Endodermal cell (in vitro differentiated cells): Measurements from ENCODE around the gene NFYA. TPM values are rescaled to one million over a fixed set of nuclear protein-coding genes. Genes with fewer than 3 reads are reported as not detected.

Experiments
- DNase-seq: peaks from one replicate; pipeline ENCODE4 v3.0.0-alpha.2; 2017
- H3K27ac ChIP-seq: 2 replicates; pipeline ENCODE4 v1.5.1; 2013; ENCODE audit warnings: mild to moderate bottlenecking, low read depth, low read length, moderate library complexity
- H3K27me3 ChIP-seq: 2 replicates; pipeline ENCODE4 v1.6.1; 2013; ENCODE audit warnings: mild to moderate bottlenecking, low read length, moderate library complexity; ENCODE audit not compliant: insufficient read depth, control insufficient read depth, poor library complexity, severe bottlenecking
- H3K36me3 ChIP-seq: 2 replicates; pipeline ENCODE4 v1.7.0; 2013; ENCODE audit warnings: mild to moderate bottlenecking, low read length, moderate library complexity; ENCODE audit not compliant: control insufficient read depth, insufficient read depth
- H3K4me1 ChIP-seq: one replicate; pipeline ENCODE4 v1.7.0; 2013; ENCODE audit warnings: low read length; ENCODE audit not compliant: control insufficient read depth, insufficient read depth
- H3K4me3 ChIP-seq: 2 replicates; pipeline ENCODE4 v1.5.1; 2013; ENCODE audit warnings: mild to moderate bottlenecking, low read length, moderate library complexity
- H3K9ac ChIP-seq: 2 replicates; pipeline ENCODE4 v1.6.1; 2013; ENCODE audit warnings: mild to moderate bottlenecking, low read length, moderate library complexity; ENCODE audit not compliant: poor library complexity, severe bottlenecking; ENCODE audit errors: extremely low read depth
- H3K9me3 ChIP-seq: 2 replicates; pipeline ENCODE4 v1.6.1; 2013; ENCODE audit warnings: mild to moderate bottlenecking, low read length, moderate library complexity; ENCODE audit not compliant: control insufficient read depth
- H3K27ac Mint-ChIP-seq: 2 replicates; pipeline ENCODE4 v1.8.0; 2020; ENCODE audit warnings: mixed read lengths
- H3K27me3 Mint-ChIP-seq: 2 replicates; pipeline ENCODE4 v1.8.0; 2021; ENCODE audit warnings: mild to moderate bottlenecking, mixed read lengths; ENCODE audit not compliant: insufficient read depth
- H3K36me3 Mint-ChIP-seq: 2 replicates; pipeline ENCODE4 v1.8.0; 2020; ENCODE audit warnings: low read depth, mixed read lengths
- H3K4me1 Mint-ChIP-seq: 2 replicates; pipeline ENCODE4 v1.8.0; 2020; ENCODE audit warnings: mixed read lengths
- H3K4me3 Mint-ChIP-seq: 2 replicates; pipeline ENCODE4 v1.8.0; 2020; ENCODE audit warnings: mild to moderate bottlenecking, moderate library complexity, mixed read lengths
- H3K9me3 Mint-ChIP-seq: 2 replicates; pipeline ENCODE4 v1.8.0; 2020; ENCODE audit warnings: mild to moderate bottlenecking, mixed read lengths
- WGBS, 2 experiments: methylation state at CpG; one replicate each; pipeline versions ENCODE4 v1.1.5 to v1.1.7; 2013; ENCODE audit warnings: missing lambda C conversion rate in 2 of 2, mixed read lengths in 1 of 2; ENCODE audit not compliant: insufficient coverage in 1 of 2, insufficient read length in 1 of 2; 5-methylcytosine and 5-hydroxymethylcytosine counted together
- total RNA-seq, 2 donors: library from RNA; stranded (reverse); fragmentation: NEBNext Ultra II Directional in 1 of 2; extraction: Animal tissue kit (Norgen Biotek cat#: 25700) in 1 of 2; gene quantifications; 2 replicates in 1 of 2; 3 replicates in 1 of 2; pipeline ENCODE4 v1.2.1, GENCODE V29; 2021
- TF ChIP-seq, protein P1 (sequence below): fragments of 200-600 bp; sonication (generic); conservative IDR thresholded peaks from 2 replicates; pipeline ENCODE4 v1.5.0; 2021; ENCODE audit warnings: antibody characterized with exemption, mild to moderate bottlenecking

NFYA gene
- total RNA-seq, 2 donors from 2014 or later: 44.8 to 45.8 TPM

DNA sequence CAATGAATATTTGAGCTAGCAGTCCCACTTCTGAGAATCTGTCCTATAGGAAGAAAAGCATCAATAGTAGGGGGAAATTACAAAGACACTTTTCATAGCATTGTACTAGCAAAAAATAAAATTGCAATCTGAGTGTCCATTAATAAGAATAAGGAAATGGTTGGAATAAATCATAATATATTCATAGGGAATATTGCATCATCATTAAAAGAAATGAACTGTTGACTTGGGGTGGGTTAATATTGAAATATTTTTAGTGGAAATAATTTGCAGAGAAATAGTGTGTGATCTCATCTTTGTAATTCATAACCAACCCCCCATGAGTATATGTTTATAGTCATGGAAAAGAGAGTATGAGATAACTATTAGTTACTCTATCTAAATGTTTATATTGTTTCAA lies 12.4 kb downstream of the NFYA start:
- Histone ChIP-seq H3K9me3 (no peaks in the 10 kb centered on the region), H3K27ac (no peak overlapping the region), H3K36me3 (peaks cover 88% of the 10 kb centered on the region), H3K27me3 (no peaks in the 10 kb centered on the region), H3K4me1 (peaks cover 7% of the 10 kb centered on the region), H3K9ac (no peak overlapping the region), H3K4me3 (no peak overlapping the region)
- TF ChIP-seq, protein P1, sequence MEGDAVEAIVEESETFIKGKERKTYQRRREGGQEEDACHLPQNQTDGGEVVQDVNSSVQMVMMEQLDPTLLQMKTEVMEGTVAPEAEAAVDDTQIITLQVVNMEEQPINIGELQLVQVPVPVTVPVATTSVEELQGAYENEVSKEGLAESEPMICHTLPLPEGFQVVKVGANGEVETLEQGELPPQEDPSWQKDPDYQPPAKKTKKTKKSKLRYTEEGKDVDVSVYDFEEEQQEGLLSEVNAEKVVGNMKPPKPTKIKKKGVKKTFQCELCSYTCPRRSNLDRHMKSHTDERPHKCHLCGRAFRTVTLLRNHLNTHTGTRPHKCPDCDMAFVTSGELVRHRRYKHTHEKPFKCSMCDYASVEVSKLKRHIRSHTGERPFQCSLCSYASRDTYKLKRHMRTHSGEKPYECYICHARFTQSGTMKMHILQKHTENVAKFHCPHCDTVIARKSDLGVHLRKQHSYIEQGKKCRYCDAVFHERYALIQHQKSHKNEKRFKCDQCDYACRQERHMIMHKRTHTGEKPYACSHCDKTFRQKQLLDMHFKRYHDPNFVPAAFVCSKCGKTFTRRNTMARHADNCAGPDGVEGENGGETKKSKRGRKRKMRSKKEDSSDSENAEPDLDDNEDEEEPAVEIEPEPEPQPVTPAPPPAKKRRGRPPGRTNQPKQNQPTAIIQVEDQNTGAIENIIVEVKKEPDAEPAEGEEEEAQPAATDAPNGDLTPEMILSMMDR: no peak
- H3K4me3 Mint-ChIP-seq: no peak overlapping the region
- H3K9me3 Mint-ChIP-seq: no peaks in the 10 kb centered on the region
- H3K27ac Mint-ChIP-seq: no peak overlapping the region
- H3K36me3 Mint-ChIP-seq: peaks cover 79% of the 10 kb centered on the region
- DNase-seq: no peak
- peaks cover 30% of the 10 kb centered on the region for H3K4me1 Mint-ChIP-seq
- H3K27me3 Mint-ChIP-seq: no peaks in the 10 kb centered on the region

DNA sequence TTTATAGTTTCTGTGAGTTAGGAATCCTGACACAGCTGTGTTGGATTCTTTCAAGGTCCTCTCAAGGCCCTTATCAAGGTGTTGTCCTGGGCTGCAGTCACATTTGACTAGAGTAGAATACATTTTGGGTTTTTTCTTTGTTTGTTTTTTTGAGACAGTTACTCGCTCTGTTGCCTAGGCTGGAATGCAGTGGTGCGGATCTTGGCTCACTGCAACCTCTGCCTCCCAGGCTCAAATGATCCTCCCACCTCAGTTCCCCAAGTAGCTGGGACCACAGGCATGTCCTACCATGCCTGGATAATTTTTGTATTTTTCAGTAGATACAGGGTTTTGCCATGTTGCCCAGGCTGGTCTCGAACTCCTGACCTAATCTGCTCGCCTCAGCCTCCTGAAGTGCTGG lies 15.7 kb downstream of the NFYA start:
- no peak for DNase-seq
- no peaks in the 10 kb centered on the region for H3K9me3 Mint-ChIP-seq
- Histone ChIP-seq H3K27ac (no peak overlapping the region), H3K9ac (no peak overlapping the region), H3K27me3 (no peaks in the 10 kb centered on the region), H3K4me1 (no peaks in the 10 kb centered on the region), H3K4me3 (no peak overlapping the region), H3K36me3 (peaks cover 95% of the 10 kb centered on the region), H3K9me3 (no peaks in the 10 kb centered on the region)
- H3K4me1 Mint-ChIP-seq: peaks cover 11% of the 10 kb centered on the region
- peak overlapping the region; percentile 21 for H3K27ac Mint-ChIP-seq
- H3K27me3 Mint-ChIP-seq: no peaks in the 10 kb centered on the region
- H3K4me3 Mint-ChIP-seq: no peak overlapping the region
- TF ChIP-seq, protein P1: no peak
- 95% methylated on average over 4 of the region's 4 CpGs; no CpG with 5 or more reads in 1 of the 2 experiments for WGBS, 2 experiments
- H3K36me3 Mint-ChIP-seq: peaks cover 85% of the 10 kb centered on the region

DNA sequence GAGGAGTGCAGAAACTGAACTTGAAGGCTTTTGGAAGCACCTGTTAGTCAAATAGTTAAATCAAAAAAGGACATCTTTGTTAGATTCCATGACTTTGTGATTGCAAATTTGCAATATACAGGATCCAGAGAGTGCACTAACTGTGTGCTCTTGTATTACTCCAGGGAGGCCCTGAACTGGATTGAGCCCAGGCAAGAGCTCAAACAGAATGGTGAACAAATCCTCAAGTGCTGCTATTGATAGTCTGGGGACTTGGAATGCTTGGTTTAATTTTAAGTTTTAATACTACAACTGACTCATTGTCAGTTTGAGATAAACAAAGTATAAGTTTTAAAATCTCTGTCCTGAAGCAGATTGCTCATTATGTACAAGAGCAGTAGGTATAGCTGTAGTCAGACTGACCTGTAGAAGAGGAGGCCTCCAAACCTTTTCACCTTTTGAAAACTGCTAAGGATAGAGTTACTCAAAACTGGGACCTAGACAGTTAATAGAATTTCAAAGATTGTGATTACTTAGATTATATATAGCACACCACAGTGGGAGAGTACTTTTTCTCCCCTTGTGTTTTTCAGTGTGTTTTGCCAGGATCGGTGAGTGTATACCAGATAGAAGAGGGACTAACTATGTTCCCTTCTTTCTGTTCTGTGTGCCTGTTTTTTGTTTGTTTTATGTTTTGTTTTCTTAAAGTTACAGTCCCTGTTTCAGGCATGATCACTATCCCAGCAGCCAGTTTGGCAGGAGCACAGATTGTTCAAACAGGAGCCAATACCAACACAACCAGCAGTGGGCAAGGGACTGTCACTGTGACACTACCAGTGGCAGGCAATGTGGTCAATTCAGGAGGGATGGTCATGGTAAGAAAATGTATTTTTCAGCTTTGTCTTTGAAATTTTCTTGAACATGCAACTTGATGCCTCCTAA lies 18.3 kb downstream of the NFYA start:
- no peaks in the 10 kb centered on the region for H3K9me3 ChIP-seq
- Mint-ChIP-seq H3K36me3 (peaks cover 88% of the 10 kb centered on the region), H3K9me3 (no peaks in the 10 kb centered on the region), H3K4me1 (peaks cover 4% of the 10 kb centered on the region), H3K27me3 (no peaks in the 10 kb centered on the region), H3K4me3 (no peak overlapping the region), H3K27ac (no peak overlapping the region)
- no peak overlapping the region for H3K4me3 ChIP-seq
- H3K4me1 ChIP-seq: no peaks in the 10 kb centered on the region
- TF ChIP-seq, protein P1: no peak
- DNase-seq: no peak
- H3K36me3 ChIP-seq: peaks cover 95% of the 10 kb centered on the region
- H3K27ac ChIP-seq: no peak overlapping the region
- 54% methylated on average over 1 of the region's 1 CpG; no CpG with 5 or more reads in 1 of the 2 experiments for WGBS, 2 experiments
- H3K27me3 ChIP-seq: no peaks in the 10 kb centered on the region
- no peak overlapping the region for H3K9ac ChIP-seq
